Effector memory CD8-positive, alpha-beta T cell (primary cell): ENCODE measurements around the gene FCRL5.
A peak's percentile ranks its signal among the peaks of the same experiment; 100 is the strongest.
"Not testable (repeated sequence)": the region's sequence is repeated elsewhere in the genome, so short reads cannot be mapped to it uniquely, and the experiment has no call there.

Experiments
- ATAC-seq: fragments of 150-1000 bp; cut with Tn5 transposase; replicated peaks from 2 replicates; pipeline ENCODE4 v1.10.0; 2021; ENCODE audit warnings: mild to moderate bottlenecking, moderate library complexity
- DNase-seq, 3 experiments: peaks; one replicate each; pipeline ENCODE4 v3.0.0; 2021
- H3K27ac Mint-ChIP-seq, 2 donors: one replicate each; pipeline ENCODE4 v1.8.0; 2022; ENCODE audit warnings: mild to moderate bottlenecking in 2 of 2, mixed read lengths in 2 of 2, moderate library complexity in 2 of 2
- H3K27me3 Mint-ChIP-seq, 2 donors: one replicate each; pipeline ENCODE4 v1.8.0; 2022; ENCODE audit warnings: mixed read lengths in 2 of 2
- H3K36me3 Mint-ChIP-seq: one replicate; pipeline ENCODE4 v1.8.0; 2022; ENCODE audit warnings: mild to moderate bottlenecking, moderate library complexity, mixed read lengths; ENCODE audit not compliant: insufficient read depth
- H3K4me1 Mint-ChIP-seq, 2 donors: one replicate each; pipeline ENCODE4 v1.8.0; 2022; ENCODE audit warnings: low read depth in 2 of 2, mixed read lengths in 2 of 2
- H3K4me3 Mint-ChIP-seq, 2 donors: one replicate each; pipeline ENCODE4 v1.8.0; 2022; ENCODE audit warnings: mild to moderate bottlenecking in 2 of 2, mixed read lengths in 2 of 2, moderate library complexity in 2 of 2
- H3K9me3 Mint-ChIP-seq, 2 donors: one replicate each; pipeline ENCODE4 v1.8.0; 2022; ENCODE audit warnings: mixed read lengths in 2 of 2

The FCRL5 gene

GRCh38 chr1:157495285-157495684 lies 57.0 kb downstream of the FCRL5 start:
- Mint-ChIP-seq H3K27ac (no peak overlapping the region), H3K4me1 (peaks cover 0 to 1% of the 10 kb centered on the region in 2 donors), H3K27me3 (peaks cover 40 to 66% of the 10 kb centered on the region in 2 donors), H3K4me3 (no peak overlapping the region), H3K9me3 (no peaks in the 10 kb centered on the region), H3K36me3 (no peaks in the 10 kb centered on the region)
- ATAC-seq: no peak
- no peak for DNase-seq

GRCh38 chr1:157494093-157494492 lies 58.2 kb downstream of the FCRL5 start:
- Mint-ChIP-seq H3K4me3 (no peak overlapping the region), H3K4me1 (peaks cover 0 to 1% of the 10 kb centered on the region in 2 donors), H3K9me3 (no peaks in the 10 kb centered on the region), H3K27ac (no peak overlapping the region), H3K27me3 (peaks cover 40 to 56% of the 10 kb centered on the region in 2 donors), H3K36me3 (no peaks in the 10 kb centered on the region)
- ATAC-seq (no peak), DNase-seq (no peak)

- ATAC-seq (no peak), DNase-seq (peak; percentile 25 to 40 (median 25))
- peaks cover 0 to 1% of the 10 kb centered on the region in 2 donors for H3K4me1 Mint-ChIP-seq
- H3K36me3 Mint-ChIP-seq: no peaks in the 10 kb centered on the region
- no peak overlapping the region for H3K27ac Mint-ChIP-seq
- peaks cover 36 to 44% of the 10 kb centered on the region in 2 donors for H3K27me3 Mint-ChIP-seq
- no peak overlapping the region for H3K4me3 Mint-ChIP-seq
- no peaks in the 10 kb centered on the region for H3K9me3 Mint-ChIP-seq
Measured at GRCh38 chr1:157490467-157491165, 61.7 kb downstream of the FCRL5 start.

- H3K9me3 Mint-ChIP-seq: no peaks in the 10 kb centered on the region
- H3K27ac Mint-ChIP-seq: no peak overlapping the region
- DNase-seq: no peak
- ATAC-seq: no peak
- H3K36me3 Mint-ChIP-seq: no peaks in the 10 kb centered on the region
- no peak overlapping the region for H3K4me3 Mint-ChIP-seq
- H3K27me3 Mint-ChIP-seq: peaks cover 20 to 29% of the 10 kb centered on the region in 2 donors
- no peaks in the 10 kb centered on the region for H3K4me1 Mint-ChIP-seq
Measured at GRCh38 chr1:157488156-157488555, 64.2 kb downstream of the FCRL5 start.

GRCh38 chr1:157487504-157487903 lies 64.8 kb downstream of the FCRL5 start:
- H3K36me3 Mint-ChIP-seq: no peaks in the 10 kb centered on the region
- no peak for DNase-seq
- H3K27ac Mint-ChIP-seq: no peak overlapping the region
- ATAC-seq: no peak
- no peak overlapping the region for H3K4me3 Mint-ChIP-seq
- peaks cover 19 to 29% of the 10 kb centered on the region in 2 donors for H3K27me3 Mint-ChIP-seq
- H3K9me3 Mint-ChIP-seq: no peaks in the 10 kb centered on the region
- H3K4me1 Mint-ChIP-seq: no peaks in the 10 kb centered on the region

GRCh38 chr1:157487096-157487495 lies 65.2 kb downstream of the FCRL5 start:
- ATAC-seq (no peak), DNase-seq (no peak)
- Mint-ChIP-seq H3K27ac (peak overlapping the region in 1 of 2 donors; percentile 9), H3K9me3 (no peaks in the 10 kb centered on the region), H3K27me3 (peaks cover 15 to 26% of the 10 kb centered on the region in 2 donors), H3K36me3 (no peaks in the 10 kb centered on the region), H3K4me1 (no peaks in the 10 kb centered on the region), H3K4me3 (no peak overlapping the region)

- not testable (repeated sequence) for DNase-seq, H3K4me3 Mint-ChIP-seq, ATAC-seq, H3K9me3 Mint-ChIP-seq, H3K36me3 Mint-ChIP-seq, H3K4me1 Mint-ChIP-seq
- peak overlapping the region in 1 of 2 donors; percentile 9 for H3K27ac Mint-ChIP-seq
- H3K27me3 Mint-ChIP-seq: peaks cover 8 to 19% of the 10 kb centered on the region in 2 donors
Measured at GRCh38 chr1:157486400-157486799, 65.9 kb downstream of the FCRL5 start.

GRCh38 chr1:157485793-157486192 lies 66.5 kb downstream of the FCRL5 start:
- Mint-ChIP-seq H3K4me1 (no peaks in the 10 kb centered on the region), H3K4me3 (no peak overlapping the region), H3K27ac (no peak overlapping the region), H3K36me3 (no peaks in the 10 kb centered on the region), H3K27me3 (peaks cover 7 to 13% of the 10 kb centered on the region in 2 donors), H3K9me3 (no peaks in the 10 kb centered on the region)
- ATAC-seq (no peak), DNase-seq (no peak)

GRCh38 chr1:157484573-157484972 lies 67.7 kb downstream of the FCRL5 start:
- H3K36me3 Mint-ChIP-seq: no peaks in the 10 kb centered on the region
- no peak overlapping the region for H3K27ac Mint-ChIP-seq

GRCh38 chr1:157483635-157484034 lies 68.7 kb downstream of the FCRL5 start:
- peaks cover 2 to 6% of the 10 kb centered on the region in 2 donors for H3K9me3 Mint-ChIP-seq
- H3K27me3 Mint-ChIP-seq: peaks cover 12 to 22% of the 10 kb centered on the region in 2 donors
- H3K4me3 Mint-ChIP-seq: no peak overlapping the region
- no peak for DNase-seq
- no peaks in the 10 kb centered on the region for H3K4me1 Mint-ChIP-seq
- H3K36me3 Mint-ChIP-seq: no peaks in the 10 kb centered on the region
- no peak overlapping the region for H3K27ac Mint-ChIP-seq
- no peak for ATAC-seq

More at GRCh38 chr1:157484573-157484972, 67.7 kb downstream of the FCRL5 start:
- ATAC-seq: no peak
- Mint-ChIP-seq H3K4me3 (no peak overlapping the region), H3K4me1 (no peaks in the 10 kb centered on the region), H3K9me3 (peaks cover 0 to 2% of the 10 kb centered on the region in 2 donors), H3K27me3 (peaks cover 7 to 14% of the 10 kb centered on the region in 2 donors)
- no peak for DNase-seq

GRCh38 chr1:157482717-157483116 lies 69.6 kb downstream of the FCRL5 start:
- no peaks in the 10 kb centered on the region for H3K36me3 Mint-ChIP-seq
- no peak overlapping the region for H3K27ac Mint-ChIP-seq
- peaks cover 12 to 23% of the 10 kb centered on the region in 2 donors for H3K27me3 Mint-ChIP-seq
- H3K4me1 Mint-ChIP-seq: no peaks in the 10 kb centered on the region
- no peak overlapping the region for H3K4me3 Mint-ChIP-seq
- peaks cover 4 to 14% of the 10 kb centered on the region in 2 donors for H3K9me3 Mint-ChIP-seq
- DNase-seq (no peak), ATAC-seq (no peak)

GRCh38 chr1:157482174-157482573 lies 70.1 kb downstream of the FCRL5 start:
- Mint-ChIP-seq H3K4me3 (no peak overlapping the region), H3K4me1 (no peaks in the 10 kb centered on the region), H3K27me3 (peaks cover 15 to 28% of the 10 kb centered on the region in 2 donors), H3K27ac (no peak overlapping the region), H3K9me3 (peaks cover 4 to 17% of the 10 kb centered on the region in 2 donors), H3K36me3 (no peaks in the 10 kb centered on the region)
- no peak for ATAC-seq
- no peak for DNase-seq

GRCh38 chr1:157478030-157478429 lies 74.3 kb downstream of the FCRL5 start:
- Mint-ChIP-seq H3K9me3 (peaks cover 7 to 21% of the 10 kb centered on the region in 2 donors), H3K27me3 (peaks cover 30 to 37% of the 10 kb centered on the region in 2 donors)

GRCh38 chr1:157477419-157477818 lies 74.9 kb downstream of the FCRL5 start:
- Mint-ChIP-seq H3K4me1 (no peaks in the 10 kb centered on the region), H3K36me3 (no peaks in the 10 kb centered on the region), H3K27ac (no peak overlapping the region), H3K27me3 (peaks cover 29 to 33% of the 10 kb centered on the region in 2 donors), H3K4me3 (no peak overlapping the region), H3K9me3 (peaks cover 7 to 21% of the 10 kb centered on the region in 2 donors)
- ATAC-seq (no peak), DNase-seq (no peak)

More at GRCh38 chr1:157478030-157478429, 74.3 kb downstream of the FCRL5 start:
- H3K4me3 Mint-ChIP-seq: no peak overlapping the region
- no peak for DNase-seq
- ATAC-seq: no peak
- H3K36me3 Mint-ChIP-seq: no peaks in the 10 kb centered on the region
- H3K4me1 Mint-ChIP-seq: no peaks in the 10 kb centered on the region
- no peak overlapping the region for H3K27ac Mint-ChIP-seq
